HCEC 1CT (cell line): Measurements from ENCODE around the gene HSF5.
"Not testable (repeated sequence)": the region's sequence is repeated elsewhere in the genome, so short reads cannot be mapped to it uniquely, and the experiment has no call there.

ENCODE experiments used
- DNase-seq: peaks from one replicate; pipeline ENCODE4 v3.0.0-alpha.2; 2017

Gene HSF5

GRCh38 chr17:58412064-58412703 lies 76.0 kb downstream of the HSF5 start:
- no peak for DNase-seq

- DNase-seq, result no peak
These were observed 76.8 kb downstream of the HSF5 start for GRCh38 chr17:58411408-58411894.

- DNase-seq, result no peak
These were observed 77.3 kb downstream of the HSF5 start for GRCh38 chr17:58410714-58411407.

GRCh38 chr17:58409432-58409831 lies 78.8 kb downstream of the HSF5 start:
- no peak for DNase-seq

- DNase-seq, result no peak
These were observed 84.9 kb downstream of the HSF5 start for GRCh38 chr17:58403311-58403710.

- DNase-seq, result no peak
These were observed 85.5 kb downstream of the HSF5 start for GRCh38 chr17:58402679-58403078.

- no peak for DNase-seq
These were observed 86.2 kb downstream of the HSF5 start for GRCh38 chr17:58402047-58402446.

GRCh38 chr17:58401287-58401686 lies 86.9 kb downstream of the HSF5 start:
- DNase-seq, result no peak

GRCh38 chr17:58400826-58401225 lies 87.4 kb downstream of the HSF5 start:
- DNase-seq, result no peak

GRCh38 chr17:58399974-58400373 lies 88.2 kb downstream of the HSF5 start:
- no peak for DNase-seq

- no peak for DNase-seq
These were observed 89.5 kb downstream of the HSF5 start for GRCh38 chr17:58398574-58399266.

- DNase-seq, result not testable (repeated sequence)
These were observed 90.8 kb downstream of the HSF5 start for GRCh38 chr17:58397421-58397820.

GRCh38 chr17:58396173-58396572 lies 92.0 kb downstream of the HSF5 start:
- DNase-seq, result no peak

- DNase-seq, result no peak
These were observed 93.5 kb downstream of the HSF5 start for GRCh38 chr17:58394534-58395223.

- no peak for DNase-seq
These were observed 96.8 kb downstream of the HSF5 start for GRCh38 chr17:58391302-58391984.

GRCh38 chr17:58390884-58391283 lies 97.3 kb downstream of the HSF5 start:
- no peak for DNase-seq

- no peak for DNase-seq
These were observed 99.7 kb downstream of the HSF5 start for GRCh38 chr17:58388302-58389190.

GRCh38 chr17:58387834-58388233 lies 100.4 kb downstream of the HSF5 start:
- no peak for DNase-seq

- no peak for DNase-seq
These were observed 101.5 kb downstream of the HSF5 start for GRCh38 chr17:58386708-58387107.

- DNase-seq, result no peak
These were observed 102.8 kb downstream of the HSF5 start for GRCh38 chr17:58385359-58385899.

- no peak for DNase-seq
These were observed 103.3 kb downstream of the HSF5 start for GRCh38 chr17:58384897-58385296.
